ENCODE measurements around the gene SEC24D. TPM values are rescaled to one million over a fixed set of nuclear protein-coding genes. Genes with fewer than 3 reads are reported as not detected.

SEC24D gene
- total RNA-seq, 1 donor from 2014 or later, result 8.2 TPM

GRCh38 chr4:118721752-118722151, 114.2 kb downstream of the SEC24D start:
- TF ChIP-seq EZH2phosphoT487 (IDR thresholded peaks at IDR 0.05), result no peak
- Mint-ChIP-seq H3K9me3 (no peaks in the 10 kb centered on the region), H3K27ac (no peak overlapping the region), H3K27me3 (ENCODE audit: insufficient read depth, low read depth) (no peaks in the 10 kb centered on the region), H3K4me3 (no peak overlapping the region), H3K36me3 (peaks cover 1% of the 10 kb centered on the region), H3K4me1 (no peaks in the 10 kb centered on the region)
- Histone ChIP-seq H3K36me3 (no peaks in the 10 kb centered on the region), H3K9me3 (ENCODE audit: low read depth) (no peaks in the 10 kb centered on the region), H4K20me1 (ENCODE audit: low read depth) (no peaks in the 10 kb centered on the region), H2AFZ (replicated peaks) (no peak overlapping the region), H3K79me2 (ENCODE audit: low read depth) (no peaks in the 10 kb centered on the region), H3K4me2 (no peak overlapping the region), H3K4me1 (peaks cover 5% of the 10 kb centered on the region), H3K9ac (no peak overlapping the region), H3K27ac (no peak overlapping the region), H3K4me3 (no peak overlapping the region), H3F3A (ENCODE audit: low read depth) (no peaks in the 10 kb centered on the region), H3K27me3 (no peaks in the 10 kb centered on the region)
- no peak for DNase-seq (ENCODE audit: low spot score)

DNA sequence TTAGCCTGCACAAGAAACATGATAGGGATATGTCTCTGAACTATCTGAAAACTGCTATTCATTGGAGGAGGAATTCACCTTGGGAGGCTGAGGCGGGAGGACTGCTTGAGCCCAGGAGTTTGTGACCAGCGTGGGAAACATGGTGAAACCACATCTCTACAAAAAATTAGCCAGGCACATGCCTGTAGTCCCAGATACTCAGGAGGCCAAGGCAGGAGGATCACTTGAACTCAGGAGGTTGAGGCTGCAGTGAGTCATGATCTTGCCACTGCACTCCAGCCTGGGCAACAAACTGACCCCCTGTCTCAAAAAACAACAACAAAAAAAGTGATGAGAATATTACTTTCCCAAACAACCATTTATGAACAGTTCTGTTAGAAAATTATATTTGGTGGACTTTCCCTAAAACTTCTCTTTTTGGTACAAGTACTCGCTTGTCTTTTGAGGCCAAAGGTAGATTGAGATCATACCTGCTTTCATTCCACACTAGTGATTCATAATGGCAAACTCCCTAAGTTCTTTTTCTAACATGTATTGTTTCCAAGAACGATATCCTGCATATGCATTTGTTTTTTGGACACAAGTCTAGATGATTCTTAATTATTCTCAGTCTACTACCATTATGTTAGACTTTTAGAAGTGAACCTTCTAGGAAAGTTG, 117.3 kb downstream of the SEC24D start:
- H4K20me1 ChIP-seq (ENCODE audit: low read depth), result no peaks in the 10 kb centered on the region

GRCh38 chr4:118716304-118716703, 119.6 kb downstream of the SEC24D start:
- H3K4me1 ChIP-seq, result no peaks in the 10 kb centered on the region
- no peak overlapping the region for H3K4me2 ChIP-seq
- no peaks in the 10 kb centered on the region for H4K20me1 ChIP-seq (ENCODE audit: low read depth)
- H3K36me3 ChIP-seq, result no peaks in the 10 kb centered on the region
- no peaks in the 10 kb centered on the region for H3K9me3 ChIP-seq (ENCODE audit: low read depth)
- no peak overlapping the region for H2AFZ ChIP-seq (replicated peaks)
- H3K4me1 Mint-ChIP-seq, result no peaks in the 10 kb centered on the region
- H3K36me3 Mint-ChIP-seq, result peaks cover 3% of the 10 kb centered on the region
- peaks cover 2% of the 10 kb centered on the region for H3K27me3 Mint-ChIP-seq (ENCODE audit: insufficient read depth, low read depth)
- no peak overlapping the region for H3K4me3 ChIP-seq
- no peaks in the 10 kb centered on the region for H3K9me3 Mint-ChIP-seq
- DNase-seq (ENCODE audit: low spot score), result no peak
- no peak overlapping the region for H3K27ac ChIP-seq
- H3K4me3 Mint-ChIP-seq, result no peak overlapping the region
- H3K27ac Mint-ChIP-seq, result no peak overlapping the region
- TF ChIP-seq EZH2phosphoT487 (IDR thresholded peaks at IDR 0.05) (no peak), EZH2 (IDR thresholded peaks at IDR 0.05) (no peak)
- TF ChIP-seq, protein P1, sequence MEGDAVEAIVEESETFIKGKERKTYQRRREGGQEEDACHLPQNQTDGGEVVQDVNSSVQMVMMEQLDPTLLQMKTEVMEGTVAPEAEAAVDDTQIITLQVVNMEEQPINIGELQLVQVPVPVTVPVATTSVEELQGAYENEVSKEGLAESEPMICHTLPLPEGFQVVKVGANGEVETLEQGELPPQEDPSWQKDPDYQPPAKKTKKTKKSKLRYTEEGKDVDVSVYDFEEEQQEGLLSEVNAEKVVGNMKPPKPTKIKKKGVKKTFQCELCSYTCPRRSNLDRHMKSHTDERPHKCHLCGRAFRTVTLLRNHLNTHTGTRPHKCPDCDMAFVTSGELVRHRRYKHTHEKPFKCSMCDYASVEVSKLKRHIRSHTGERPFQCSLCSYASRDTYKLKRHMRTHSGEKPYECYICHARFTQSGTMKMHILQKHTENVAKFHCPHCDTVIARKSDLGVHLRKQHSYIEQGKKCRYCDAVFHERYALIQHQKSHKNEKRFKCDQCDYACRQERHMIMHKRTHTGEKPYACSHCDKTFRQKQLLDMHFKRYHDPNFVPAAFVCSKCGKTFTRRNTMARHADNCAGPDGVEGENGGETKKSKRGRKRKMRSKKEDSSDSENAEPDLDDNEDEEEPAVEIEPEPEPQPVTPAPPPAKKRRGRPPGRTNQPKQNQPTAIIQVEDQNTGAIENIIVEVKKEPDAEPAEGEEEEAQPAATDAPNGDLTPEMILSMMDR (IDR thresholded peaks at IDR 0.05), result no peak
- H3K9ac ChIP-seq, result no peak overlapping the region
- H3K27me3 ChIP-seq, result no peaks in the 10 kb centered on the region
- no peaks in the 10 kb centered on the region for H3F3A ChIP-seq (ENCODE audit: low read depth)
- no peaks in the 10 kb centered on the region for H3K79me2 ChIP-seq (ENCODE audit: low read depth)

More for the DNA sequence above, 117.3 kb downstream of the SEC24D start:
- DNase-seq (ENCODE audit: low spot score), result no peak
- no peaks in the 10 kb centered on the region for H3K4me1 Mint-ChIP-seq
- Histone ChIP-seq H3K27me3 (no peaks in the 10 kb centered on the region), H3K79me2 (ENCODE audit: low read depth) (no peaks in the 10 kb centered on the region), H3K4me3 (no peak overlapping the region), H2AFZ (replicated peaks) (no peak overlapping the region), H3K36me3 (no peaks in the 10 kb centered on the region), H3K4me2 (no peak overlapping the region), H3F3A (ENCODE audit: low read depth) (no peaks in the 10 kb centered on the region), H3K4me1 (peaks cover 2% of the 10 kb centered on the region), H3K27ac (no peak overlapping the region), H3K9ac (no peak overlapping the region), H3K9me3 (ENCODE audit: low read depth) (no peaks in the 10 kb centered on the region)
- peaks cover 2% of the 10 kb centered on the region for H3K27me3 Mint-ChIP-seq (ENCODE audit: insufficient read depth, low read depth)
- TF ChIP-seq, protein P1 (IDR thresholded peaks at IDR 0.05), result no peak
- TF ChIP-seq EZH2 (IDR thresholded peaks at IDR 0.05) (no peak), EZH2phosphoT487 (IDR thresholded peaks at IDR 0.05) (no peak)
- H3K4me3 Mint-ChIP-seq, result no peak overlapping the region
- no peaks in the 10 kb centered on the region for H3K36me3 Mint-ChIP-seq
- H3K9me3 Mint-ChIP-seq, result no peaks in the 10 kb centered on the region
- no peak overlapping the region for H3K27ac Mint-ChIP-seq

DNA sequence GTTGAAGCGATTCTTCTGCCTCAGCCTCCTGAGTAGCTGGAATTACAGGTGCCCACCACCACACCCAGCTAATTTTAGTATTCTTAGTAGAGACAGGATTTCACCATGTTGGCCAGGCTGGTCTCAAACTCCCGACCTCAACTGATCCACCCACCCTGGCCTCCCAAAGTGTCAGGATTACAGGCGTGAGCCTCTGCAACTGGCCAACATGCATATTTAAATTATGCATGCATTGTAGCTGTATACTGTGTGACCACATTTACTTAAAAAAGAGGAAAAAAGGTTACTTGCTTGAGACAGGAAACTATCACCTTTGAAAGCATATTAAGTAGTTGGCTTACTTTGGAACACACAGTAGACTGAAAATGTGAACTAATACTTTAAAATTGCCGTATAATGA, 121.2 kb downstream of the SEC24D start:
- no peaks in the 10 kb centered on the region for H3K4me1 Mint-ChIP-seq
- Histone ChIP-seq H3K27me3 (no peaks in the 10 kb centered on the region), H3F3A (ENCODE audit: low read depth) (no peaks in the 10 kb centered on the region), H4K20me1 (ENCODE audit: low read depth) (no peaks in the 10 kb centered on the region), H3K4me3 (no peak overlapping the region), H3K9me3 (ENCODE audit: low read depth) (no peaks in the 10 kb centered on the region), H3K4me1 (no peaks in the 10 kb centered on the region), H2AFZ (replicated peaks) (no peak overlapping the region), H3K79me2 (ENCODE audit: low read depth) (no peaks in the 10 kb centered on the region), H3K9ac (no peak overlapping the region), H3K36me3 (no peaks in the 10 kb centered on the region), H3K27ac (no peak overlapping the region), H3K4me2 (no peak overlapping the region)
- TF ChIP-seq EZH2phosphoT487 (IDR thresholded peaks at IDR 0.05), result no peak
- TF ChIP-seq, protein P1 (IDR thresholded peaks at IDR 0.05), result no peak
- TF ChIP-seq EZH2 (IDR thresholded peaks at IDR 0.05), result no peak
- no peak for DNase-seq (ENCODE audit: low spot score)
- peaks cover 8% of the 10 kb centered on the region for H3K36me3 Mint-ChIP-seq
- no peak overlapping the region for H3K4me3 Mint-ChIP-seq
- no peak overlapping the region for H3K27ac Mint-ChIP-seq
- peaks cover 2% of the 10 kb centered on the region for H3K27me3 Mint-ChIP-seq (ENCODE audit: insufficient read depth, low read depth)
- H3K9me3 Mint-ChIP-seq, result no peaks in the 10 kb centered on the region

Data from neural progenitor cell (in vitro differentiated cells).